GM18873 (cell line): ENCODE data around the gene DAO.
"Not testable (repeated sequence)": the region's sequence is repeated elsewhere in the genome, so short reads cannot be mapped to it uniquely, and the experiment has no call there.

Source experiments
- ATAC-seq: cut with Tn5 transposase; IDR thresholded peaks from one replicate; pipeline ENCODE4 v1.9.1; 2021; ENCODE audit warnings: mild to moderate bottlenecking, moderate library complexity, moderate number of reproducible peaks; ENCODE audit not compliant: unreplicated experiment, low FRiP score

Gene DAO

DNA sequence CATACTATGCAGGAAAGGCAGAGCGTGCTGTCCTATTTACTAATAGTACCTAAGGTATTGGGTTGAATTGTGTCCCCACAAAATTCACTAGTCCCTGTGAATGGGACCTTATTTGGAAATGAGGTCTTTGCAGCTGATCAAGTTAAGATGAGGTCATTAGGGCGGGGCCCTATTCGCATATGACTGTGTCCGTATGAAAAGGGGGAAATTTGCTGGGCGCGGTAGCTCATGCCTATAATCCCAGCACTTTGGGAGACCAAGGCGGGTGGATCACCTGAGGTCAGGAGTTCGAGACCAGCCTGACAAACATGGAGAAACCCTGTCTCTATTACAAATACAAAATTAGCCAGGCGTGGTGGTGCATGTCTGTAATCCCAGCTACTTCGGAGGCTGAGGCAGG lies 13.8 kb upstream of the DAO start:
- not testable (repeated sequence) for ATAC-seq

DNA sequence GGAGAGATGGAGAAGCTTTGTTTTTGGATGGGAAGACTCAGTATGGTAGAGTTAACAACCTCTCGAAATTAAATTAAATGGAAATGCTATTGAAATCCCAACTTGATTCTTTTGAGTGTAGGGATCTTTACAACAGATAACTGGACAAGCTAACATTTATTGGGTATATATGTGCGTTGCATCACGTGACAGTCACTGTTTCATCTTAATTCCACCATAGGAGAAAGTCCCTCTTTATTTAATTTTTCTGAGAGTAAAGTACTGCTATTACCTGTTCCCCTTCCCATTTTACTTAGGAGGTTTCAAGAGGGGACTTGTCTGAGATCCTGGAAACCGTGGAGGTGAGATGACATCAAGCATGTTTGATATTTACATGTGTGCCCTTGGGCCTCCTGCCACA lies 11.1 kb upstream of the DAO start:
- ATAC-seq: no peak

- no peak for ATAC-seq
Measured at GRCh38 chr12:108875280-108875679, 4.6 kb upstream of the DAO start.

- ATAC-seq: no peak
Measured at GRCh38 chr12:108875682-108876361, 4.1 kb upstream of the DAO start.

DNA sequence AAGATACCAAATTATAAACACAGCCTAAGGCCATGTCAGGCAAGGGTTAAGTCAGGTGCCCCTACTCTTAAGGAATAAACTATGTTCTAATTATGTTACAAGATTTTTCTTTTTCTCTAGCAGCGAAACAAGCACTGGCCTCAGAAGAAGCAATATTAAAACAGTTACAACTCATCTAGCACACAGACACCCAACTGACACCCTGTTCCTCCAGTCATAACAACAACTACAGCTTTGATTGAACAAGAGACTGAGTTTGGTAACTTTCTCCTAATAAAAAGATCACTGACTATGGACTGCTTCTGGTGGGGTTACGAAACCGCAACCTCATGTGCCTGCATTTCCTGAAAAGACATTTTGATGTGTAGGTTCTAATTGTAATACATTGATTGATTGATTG lies 3.3 kb upstream of the DAO start:
- ATAC-seq: no peak

- no peak for ATAC-seq
Measured at GRCh38 chr12:108881953-108882352, 2.1 kb downstream of the DAO start.

GRCh38 chr12:108884116-108885012 lies 4.5 kb downstream of the DAO start:
- ATAC-seq: no peak

DNA sequence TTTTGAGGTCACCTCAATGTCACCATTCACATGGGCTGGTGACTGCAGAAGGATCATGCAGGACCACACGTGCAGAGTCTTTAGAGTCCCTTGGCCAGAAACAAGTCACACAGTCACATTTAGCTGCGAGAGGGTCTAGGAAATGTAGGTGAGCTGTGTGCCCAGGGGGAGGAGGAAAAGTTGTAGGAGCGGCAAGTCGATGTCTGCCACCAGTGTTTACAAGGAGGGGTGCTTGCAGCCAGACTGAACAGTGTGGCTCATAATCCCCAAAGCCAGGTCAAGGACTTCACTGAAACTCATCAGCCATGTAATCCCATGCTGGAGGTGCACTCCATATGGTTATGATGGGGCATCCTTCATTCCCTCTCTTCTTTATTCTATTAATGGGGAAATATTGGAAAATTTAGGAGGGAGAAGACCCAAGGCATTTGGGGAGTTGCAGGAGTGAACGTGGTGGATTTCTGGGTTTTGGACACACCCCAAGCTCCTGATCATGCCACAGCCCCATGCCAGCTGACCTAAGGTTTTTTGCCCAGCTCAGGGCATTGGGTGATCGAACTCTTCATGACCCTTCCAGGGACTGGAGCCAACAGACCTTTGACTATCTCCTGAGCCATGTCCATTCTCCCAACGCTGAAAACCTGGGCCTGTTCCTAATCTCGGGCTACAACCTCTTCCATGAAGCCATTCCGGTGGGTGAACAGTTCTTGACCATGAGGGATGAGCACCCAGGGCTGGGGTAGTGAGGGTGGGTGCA lies 7.2 kb downstream of the DAO start:
- ATAC-seq: no peak

DNA sequence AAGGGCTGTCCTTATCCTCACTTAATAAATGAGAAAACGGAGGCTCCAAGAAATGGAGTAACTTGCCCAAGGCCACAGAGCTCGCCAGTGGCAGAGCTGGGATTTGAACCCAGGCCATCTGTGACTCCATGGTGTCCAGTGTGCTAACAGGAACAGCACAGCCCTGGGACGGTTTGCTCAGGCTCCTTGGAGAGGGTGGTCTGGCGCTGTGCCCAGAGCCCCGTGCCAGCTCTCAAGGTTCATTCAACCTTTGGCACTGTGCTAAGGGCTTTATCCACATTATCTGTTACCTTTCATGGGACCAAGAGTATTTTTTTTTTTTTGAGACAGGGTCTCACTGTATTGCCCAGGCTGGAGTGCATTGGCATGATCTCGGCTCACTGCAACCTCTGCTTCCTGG lies 8.1 kb downstream of the DAO start:
- ATAC-seq: no peak

GRCh38 chr12:108890208-108890607 lies 10.3 kb downstream of the DAO start:
- ATAC-seq: no peak

DNA sequence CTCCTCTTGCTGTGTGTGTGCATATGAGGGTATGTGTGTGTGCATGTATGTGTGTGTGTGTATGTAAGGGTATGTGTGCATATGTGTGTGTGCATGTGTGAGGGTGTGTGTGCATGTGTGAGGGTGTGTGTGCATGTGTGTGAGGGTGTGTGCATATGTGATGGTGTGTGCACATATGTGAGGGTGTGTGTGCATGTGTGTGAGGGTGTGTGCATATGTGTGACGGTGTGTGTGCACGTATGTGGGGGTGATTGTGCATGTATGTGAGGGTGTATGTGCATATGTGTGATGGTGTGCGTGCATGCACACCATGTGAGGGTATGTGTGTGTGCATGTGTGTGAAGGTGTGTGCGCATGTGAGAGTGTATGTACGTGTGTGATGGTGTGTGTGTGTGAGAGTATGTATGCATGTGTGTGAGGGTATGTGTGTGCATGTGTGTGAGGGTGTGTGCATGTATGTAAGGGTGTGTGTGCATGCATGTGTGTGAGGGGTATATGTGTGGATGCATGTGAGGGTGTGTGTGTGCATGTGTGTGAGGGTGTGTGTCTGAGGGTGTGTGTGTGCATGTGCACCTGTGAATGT lies 15.4 kb downstream of the DAO start:
- ATAC-seq: no peak

DNA sequence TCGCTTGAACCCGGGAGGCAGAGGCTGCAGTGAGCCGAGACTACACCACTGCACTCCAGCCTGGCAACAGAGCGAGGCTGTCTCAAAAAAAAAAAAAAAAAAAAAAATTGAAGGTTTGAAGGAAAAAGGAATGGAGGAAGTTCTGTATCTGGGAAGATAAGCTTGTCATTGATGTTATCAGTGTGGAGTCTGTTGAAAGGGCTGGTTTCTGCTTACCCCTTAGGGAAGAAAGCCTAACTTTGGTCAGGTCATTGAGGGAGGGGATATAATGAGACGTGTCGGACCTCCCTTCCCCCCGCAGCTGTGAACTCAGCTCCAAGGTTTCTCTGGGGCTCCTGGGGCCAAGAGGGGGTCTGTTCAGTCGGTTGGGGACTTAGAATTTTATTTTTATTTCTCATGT lies 16.4 kb downstream of the DAO start:
- ATAC-seq: no peak

- ATAC-seq: no peak
Measured at GRCh38 chr12:108896817-108897216, 16.9 kb downstream of the DAO start.

DNA sequence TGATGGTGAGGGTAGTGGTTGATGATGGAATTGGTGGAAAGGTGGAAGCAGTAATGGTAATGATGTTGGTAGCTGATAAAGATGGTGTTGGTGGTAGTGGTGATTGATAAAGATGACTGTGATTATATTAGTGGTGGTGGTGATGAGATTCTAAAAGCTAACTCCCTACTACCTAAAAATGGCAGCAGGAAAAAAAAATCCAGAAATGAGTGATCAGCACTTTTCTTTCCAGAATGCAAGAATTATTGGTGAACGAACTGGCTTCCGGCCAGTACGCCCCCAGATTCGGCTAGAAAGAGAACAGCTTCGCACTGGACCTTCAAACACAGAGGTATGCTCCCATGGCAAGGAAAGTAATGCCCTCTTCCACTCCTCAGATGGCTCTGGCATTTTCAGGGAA lies 19.3 kb downstream of the DAO start:
- ATAC-seq: no peak

- no peak for ATAC-seq
Measured at GRCh38 chr12:108905725-108906124, 25.8 kb downstream of the DAO start.

DNA sequence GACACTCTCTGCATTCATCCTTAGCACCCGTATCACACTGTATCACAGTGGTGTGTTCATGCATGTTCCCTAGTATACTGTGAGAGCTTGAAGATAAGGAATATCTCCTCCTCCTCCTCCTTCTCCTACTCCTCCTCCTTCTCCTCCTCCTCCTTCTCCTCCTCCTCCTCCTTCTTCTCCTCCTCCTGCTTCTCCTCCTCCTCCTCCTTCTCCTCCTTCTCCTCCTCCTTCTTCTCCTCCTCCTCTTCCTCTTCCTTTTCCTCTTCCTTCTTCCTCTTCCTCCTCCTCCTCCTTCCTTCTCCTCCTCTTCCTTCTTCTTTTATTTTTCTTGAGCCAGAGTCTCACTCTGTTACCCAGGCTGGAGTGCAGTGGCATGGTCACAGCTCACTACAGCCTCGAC lies 27.1 kb downstream of the DAO start:
- no peak for ATAC-seq

GRCh38 chr12:108907839-108908351 lies 28.0 kb downstream of the DAO start:
- no peak for ATAC-seq

DNA sequence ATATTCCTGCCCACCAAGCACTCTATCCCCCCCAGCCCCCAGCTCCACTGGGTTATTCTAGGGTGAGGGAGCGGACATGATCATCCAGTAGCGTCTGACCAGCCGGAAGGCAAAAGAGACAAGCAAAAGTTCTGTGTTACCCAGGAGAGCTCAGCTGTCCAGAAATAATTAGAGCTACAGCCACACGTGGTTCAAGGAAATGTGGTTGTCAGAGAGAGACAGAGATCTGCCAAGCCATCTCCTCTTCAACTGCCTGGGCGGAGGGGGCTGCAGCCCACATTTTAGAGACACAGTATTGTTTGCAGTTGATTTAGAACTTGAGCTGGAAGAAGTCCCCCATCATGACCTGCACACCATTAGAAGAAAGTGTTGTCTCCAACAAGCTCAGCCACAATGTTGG lies 30.4 kb downstream of the DAO start:
- no peak for ATAC-seq

DNA sequence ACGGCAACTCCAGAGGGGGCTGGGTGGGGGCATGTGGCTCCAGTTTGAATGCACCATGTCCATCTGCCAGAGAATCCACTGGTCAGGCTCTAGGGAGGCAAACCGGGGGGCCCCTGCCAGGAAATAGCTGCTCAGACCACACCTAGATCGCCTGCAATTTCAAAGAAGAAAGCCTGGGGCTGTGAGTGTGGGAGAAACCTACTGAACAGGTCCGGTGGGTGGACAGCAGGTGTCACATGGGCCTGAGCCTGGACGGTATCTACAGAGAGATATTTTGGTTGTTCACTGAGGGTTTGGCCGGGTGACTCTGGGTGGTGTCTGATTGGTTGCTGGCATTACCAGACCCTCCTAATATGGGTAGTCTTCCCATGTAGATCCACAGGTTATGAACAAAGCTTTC lies 32.0 kb downstream of the DAO start:
- no peak for ATAC-seq

DNA sequence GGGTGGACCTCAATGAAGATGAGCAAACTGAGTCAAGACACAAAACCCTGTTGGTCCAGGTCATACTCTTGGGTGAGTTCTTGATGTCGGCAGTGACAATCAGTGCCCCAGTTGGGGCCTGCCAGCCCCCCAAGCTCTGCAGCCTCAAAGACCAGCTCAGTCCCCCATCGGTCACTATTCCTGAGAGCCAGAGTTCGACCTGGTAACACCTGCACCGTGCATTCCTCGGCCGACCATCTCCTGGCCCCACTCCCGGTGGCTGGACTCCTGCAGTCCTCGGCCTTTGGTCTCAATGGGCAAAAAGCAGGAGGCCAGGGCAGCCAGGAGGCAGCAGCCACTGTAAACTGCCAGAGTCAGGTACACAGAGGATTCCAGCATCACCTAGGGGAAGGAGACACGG lies 32.5 kb downstream of the DAO start:
- no peak for ATAC-seq

- ATAC-seq: no peak
Measured at GRCh38 chr12:108914121-108914531, 34.2 kb downstream of the DAO start.
